HepG2 (cell line): Measurements from ENCODE around the gene GIPC3.

Experiments
- BHLHE40 ChIP-seq: IDR thresholded peaks from 2 replicates; pipeline ENCODE4 v1.6.1; 2011; ENCODE audit warnings: low read length, improper control_type of control experiment
- DNMT1 ChIP-seq: sonication (generic); formaldehyde crosslinking; IDR thresholded peaks from 2 replicates; pipeline ENCODE4 v1.5.1; 2020; ENCODE audit warnings: mild to moderate bottlenecking, missing genetic modification reagents
- EZH2 ChIP-seq: conservative IDR thresholded peaks from 2 replicates; pipeline ENCODE4 v1.6.1; 2012; ENCODE audit warnings: mild to moderate bottlenecking, low read depth, low read length, moderate library complexity
- FOXO4 ChIP-seq: sonication (generic); formaldehyde crosslinking; conservative IDR thresholded peaks from 2 replicates; pipeline ENCODE4 v1.8.1; 2023; ENCODE audit warnings: missing genetic modification reagents
- MTA3 ChIP-seq: sonication (generic); formaldehyde crosslinking; IDR thresholded peaks from 2 replicates; pipeline ENCODE4 v1.4.0; 2020; ENCODE audit warnings: missing genetic modification reagents
- POLR2AphosphoS5 ChIP-seq: IDR thresholded peaks from 2 replicates; pipeline ENCODE4 v1.6.1; 2012; ENCODE audit warnings: low read depth, low read length
- USF2 ChIP-seq, 2 experiments: sonication (generic) in 1 of 2; formaldehyde crosslinking in 1 of 2; IDR thresholded peaks; 2 replicates each; pipeline versions ENCODE4 v1.5.1 to v1.6.1; 2011 to 2020; ENCODE audit warnings: borderline replicate concordance in 1 of 2, low read depth in 1 of 2, low read length in 1 of 2, mild to moderate bottlenecking in 1 of 2, missing genetic modification reagents in 1 of 2, moderate library complexity in 1 of 2
- ZNF432 ChIP-seq: sonication (generic); formaldehyde crosslinking; IDR thresholded peaks from 2 replicates; pipeline ENCODE4 v1.5.0; 2020; ENCODE audit warnings: missing genetic modification reagents, mild to moderate bottlenecking, borderline replicate concordance
- ZNF747 ChIP-seq: sonication (generic); formaldehyde crosslinking; IDR thresholded peaks from 2 replicates; pipeline ENCODE4 v1.8.1; 2023; ENCODE audit warnings: missing genetic modification reagents, mild to moderate bottlenecking, borderline replicate concordance
- ZNF749 ChIP-seq: sonication (generic); formaldehyde crosslinking; IDR thresholded peaks from 2 replicates; pipeline ENCODE4 v1.8.0; 2022; ENCODE audit warnings: mild to moderate bottlenecking, missing genetic modification reagents, moderate library complexity, borderline replicate concordance
- ZSCAN31 ChIP-seq: sonication (generic); formaldehyde crosslinking; IDR thresholded peaks from 2 replicates; pipeline ENCODE4 v1.5.0; 2020; ENCODE audit warnings: low read depth, mild to moderate bottlenecking, missing genetic modification reagents
- TF ChIP-seq, protein P1 (sequence below): sonication (generic); formaldehyde crosslinking; IDR thresholded peaks from 2 replicates; pipeline ENCODE4 v1.5.0; 2020; ENCODE audit warnings: mild to moderate bottlenecking, missing genetic modification reagents, moderate library complexity
- TF ChIP-seq, protein P2 (sequence below): conservative IDR thresholded peaks from 2 replicates; pipeline ENCODE4 v1.6.1; 2018; ENCODE audit warnings: missing genetic modification reagents
- TF ChIP-seq, protein P3 (sequence below): IDR thresholded peaks from 2 replicates; pipeline ENCODE4 v1.6.1; 2012; ENCODE audit warnings: inconsistent platforms

DNA sequence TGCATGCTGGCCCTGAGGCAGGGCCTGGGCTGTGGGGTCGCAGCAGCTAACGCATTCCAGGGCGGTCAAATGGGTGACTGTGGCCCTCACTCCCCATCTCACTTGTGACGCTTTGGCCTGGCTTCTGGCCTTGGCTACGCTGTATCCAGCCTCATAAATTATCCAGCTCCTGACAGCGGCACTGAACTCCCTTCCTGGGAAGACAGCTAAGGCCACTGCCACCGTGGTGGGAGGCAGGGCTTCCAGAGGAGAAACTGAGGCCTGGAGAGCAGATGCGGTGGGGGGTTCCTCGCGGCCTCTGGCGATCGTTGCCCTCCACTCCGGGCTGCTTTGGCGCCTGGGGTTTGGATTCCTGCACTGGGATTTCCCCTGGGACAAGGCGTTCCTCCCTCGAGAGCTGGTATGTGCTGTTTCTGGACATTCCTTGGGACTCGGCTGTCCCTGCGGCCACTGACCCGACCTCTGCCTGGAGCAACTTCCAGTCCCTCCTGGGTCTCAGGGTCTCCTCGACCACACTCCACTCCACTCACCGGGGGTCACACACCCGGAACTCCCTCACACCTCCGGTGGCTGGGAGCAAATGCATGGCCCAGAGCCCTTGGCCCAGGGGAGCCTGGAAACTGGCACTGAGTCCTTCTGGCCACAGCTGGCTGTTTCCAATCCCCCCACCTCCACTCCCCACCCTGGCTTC is 18.0 kb downstream of the GIPC3 start:
- TF ChIP-seq BHLHE40 (no peak), ZNF747 (CRISPR knock-in tag) (no peak), ZNF432 (no peak), DNMT1 (CRISPR knock-in tag) (no peak), EZH2 (no peak), POLR2AphosphoS5 (no peak), FOXO4 (CRISPR knock-in tag) (no peak), ZNF749 (no peak), ZSCAN31 (CRISPR knock-in tag) (no peak), USF2 (IDR thresholded peaks at IDR 0.05; ENCODE audit: low read depth, low read length) (no peak), USF2 (CRISPR knock-in tag; IDR thresholded peaks at IDR 0.05; ENCODE audit: borderline replicate concordance) (no peak), MTA3 (CRISPR knock-in tag) (no peak)
- TF ChIP-seq, protein P1, sequence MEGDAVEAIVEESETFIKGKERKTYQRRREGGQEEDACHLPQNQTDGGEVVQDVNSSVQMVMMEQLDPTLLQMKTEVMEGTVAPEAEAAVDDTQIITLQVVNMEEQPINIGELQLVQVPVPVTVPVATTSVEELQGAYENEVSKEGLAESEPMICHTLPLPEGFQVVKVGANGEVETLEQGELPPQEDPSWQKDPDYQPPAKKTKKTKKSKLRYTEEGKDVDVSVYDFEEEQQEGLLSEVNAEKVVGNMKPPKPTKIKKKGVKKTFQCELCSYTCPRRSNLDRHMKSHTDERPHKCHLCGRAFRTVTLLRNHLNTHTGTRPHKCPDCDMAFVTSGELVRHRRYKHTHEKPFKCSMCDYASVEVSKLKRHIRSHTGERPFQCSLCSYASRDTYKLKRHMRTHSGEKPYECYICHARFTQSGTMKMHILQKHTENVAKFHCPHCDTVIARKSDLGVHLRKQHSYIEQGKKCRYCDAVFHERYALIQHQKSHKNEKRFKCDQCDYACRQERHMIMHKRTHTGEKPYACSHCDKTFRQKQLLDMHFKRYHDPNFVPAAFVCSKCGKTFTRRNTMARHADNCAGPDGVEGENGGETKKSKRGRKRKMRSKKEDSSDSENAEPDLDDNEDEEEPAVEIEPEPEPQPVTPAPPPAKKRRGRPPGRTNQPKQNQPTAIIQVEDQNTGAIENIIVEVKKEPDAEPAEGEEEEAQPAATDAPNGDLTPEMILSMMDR (CRISPR knock-in tag): no peak
- TF ChIP-seq, protein P2, sequence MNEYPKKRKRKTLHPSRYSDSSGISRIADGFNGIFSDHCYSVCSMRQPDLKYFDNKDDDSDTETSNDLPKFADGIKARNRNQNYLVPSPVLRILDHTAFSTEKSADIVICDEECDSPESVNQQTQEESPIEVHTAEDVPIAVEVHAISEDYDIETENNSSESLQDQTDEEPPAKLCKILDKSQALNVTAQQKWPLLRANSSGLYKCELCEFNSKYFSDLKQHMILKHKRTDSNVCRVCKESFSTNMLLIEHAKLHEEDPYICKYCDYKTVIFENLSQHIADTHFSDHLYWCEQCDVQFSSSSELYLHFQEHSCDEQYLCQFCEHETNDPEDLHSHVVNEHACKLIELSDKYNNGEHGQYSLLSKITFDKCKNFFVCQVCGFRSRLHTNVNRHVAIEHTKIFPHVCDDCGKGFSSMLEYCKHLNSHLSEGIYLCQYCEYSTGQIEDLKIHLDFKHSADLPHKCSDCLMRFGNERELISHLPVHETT (CRISPR knock-in tag): no peak
- TF ChIP-seq, protein P3, sequence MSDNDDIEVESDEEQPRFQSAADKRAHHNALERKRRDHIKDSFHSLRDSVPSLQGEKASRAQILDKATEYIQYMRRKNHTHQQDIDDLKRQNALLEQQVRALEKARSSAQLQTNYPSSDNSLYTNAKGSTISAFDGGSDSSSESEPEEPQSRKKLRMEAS: no peak
